HL-60 (cell line): Measurements from ENCODE around the gene HCRTR1.

Experiments
- CTCF ChIP-seq: IDR thresholded peaks from one replicate; pipeline ENCODE4 v1.5.1; 2011; ENCODE audit warnings: low read length, control low read depth, inconsistent platforms; ENCODE audit not compliant: insufficient read depth
- GABPA ChIP-seq: IDR thresholded peaks from 2 replicates; pipeline ENCODE4 v1.6.1; 2012; ENCODE audit warnings: low read depth
- REST ChIP-seq: IDR thresholded peaks from 2 replicates; pipeline ENCODE4 v1.6.1; 2012; ENCODE audit warnings: low read depth; ENCODE audit not compliant: insufficient replicate concordance
- SPI1 ChIP-seq: IDR thresholded peaks from 2 replicates; pipeline ENCODE4 v1.6.1; 2012; ENCODE audit warnings: low read depth, mild to moderate bottlenecking, borderline replicate concordance

GRCh38 chr1:31588751-31589515, 28.6 kb upstream of the HCRTR1 start:
- TF ChIP-seq CTCF (no peak), SPI1 (no peak), REST (no peak), GABPA (no peak)
